ENCODE results near the gene RPL35A.
"Not testable (repeated sequence)": the region's sequence is repeated elsewhere in the genome, so short reads cannot be mapped to it uniquely, and the experiment has no call there.

Gene RPL35A

DNA sequence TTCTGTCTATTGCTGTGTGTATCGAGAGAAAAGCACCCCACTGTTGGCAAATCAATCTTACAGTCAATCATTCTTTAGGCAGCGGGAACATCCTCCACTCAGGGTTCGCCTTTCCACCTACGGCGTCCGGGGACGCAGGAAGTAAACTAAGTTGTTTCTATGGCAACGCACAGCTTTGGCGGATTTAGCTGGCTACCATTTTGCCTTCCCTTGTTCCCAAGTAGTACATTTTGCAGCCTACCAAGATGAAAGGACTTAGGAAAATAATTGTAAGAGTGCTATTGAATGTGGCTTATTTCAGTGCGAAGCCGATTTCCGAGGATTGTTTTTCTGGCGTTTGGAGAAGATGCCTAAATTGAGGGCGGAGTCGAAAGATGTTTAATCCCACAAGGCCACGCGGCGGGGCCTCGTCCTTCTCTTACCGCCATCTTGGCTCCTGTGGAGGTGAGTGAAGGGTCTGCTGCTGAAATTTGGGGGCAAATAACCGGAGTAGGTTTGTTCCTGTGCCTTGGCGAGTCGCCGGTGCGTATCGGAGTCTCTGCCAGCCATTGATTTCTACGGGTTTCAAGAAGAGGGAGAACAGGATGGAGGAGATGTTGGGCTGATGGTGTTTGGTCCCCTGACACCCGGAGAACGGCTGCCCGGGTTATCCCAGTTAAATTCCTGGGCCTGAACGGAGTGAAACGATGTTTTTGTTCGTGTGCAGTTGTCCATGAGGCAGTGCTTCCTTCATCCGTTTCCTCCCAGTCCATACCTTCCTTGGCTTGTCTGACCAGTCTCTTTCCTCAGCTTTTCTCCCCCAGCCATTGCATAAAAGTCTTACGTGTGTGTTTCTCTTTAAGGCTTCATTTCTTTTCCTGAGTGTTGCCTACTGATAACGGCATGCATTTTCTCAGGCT lies at the start of gene RPL35A:
Gene RPL35A, plus strand, starts transcription at position 413 of the 899 bp plus-strand sequence. CDS start 778 bp downstream, outside the sequence.
- no peaks in the 10 kb centered on the region for H3K9me3 ChIP-seq (ENCODE audit: severe bottlenecking)
- DNase-seq: peak; percentile 66
- H3K4me3 ChIP-seq (ENCODE audit: low read depth, low read length): peak within 1 kb of the TSS; percentile 80
- peak within 1 kb of the TSS; percentile 91 for H3K27ac ChIP-seq
- TF ChIP-seq, protein P1, sequence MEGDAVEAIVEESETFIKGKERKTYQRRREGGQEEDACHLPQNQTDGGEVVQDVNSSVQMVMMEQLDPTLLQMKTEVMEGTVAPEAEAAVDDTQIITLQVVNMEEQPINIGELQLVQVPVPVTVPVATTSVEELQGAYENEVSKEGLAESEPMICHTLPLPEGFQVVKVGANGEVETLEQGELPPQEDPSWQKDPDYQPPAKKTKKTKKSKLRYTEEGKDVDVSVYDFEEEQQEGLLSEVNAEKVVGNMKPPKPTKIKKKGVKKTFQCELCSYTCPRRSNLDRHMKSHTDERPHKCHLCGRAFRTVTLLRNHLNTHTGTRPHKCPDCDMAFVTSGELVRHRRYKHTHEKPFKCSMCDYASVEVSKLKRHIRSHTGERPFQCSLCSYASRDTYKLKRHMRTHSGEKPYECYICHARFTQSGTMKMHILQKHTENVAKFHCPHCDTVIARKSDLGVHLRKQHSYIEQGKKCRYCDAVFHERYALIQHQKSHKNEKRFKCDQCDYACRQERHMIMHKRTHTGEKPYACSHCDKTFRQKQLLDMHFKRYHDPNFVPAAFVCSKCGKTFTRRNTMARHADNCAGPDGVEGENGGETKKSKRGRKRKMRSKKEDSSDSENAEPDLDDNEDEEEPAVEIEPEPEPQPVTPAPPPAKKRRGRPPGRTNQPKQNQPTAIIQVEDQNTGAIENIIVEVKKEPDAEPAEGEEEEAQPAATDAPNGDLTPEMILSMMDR (IDR thresholded peaks at IDR 0.05; ENCODE audit: low read depth, low read length): no peak
- no peaks in the 10 kb centered on the region for H3K27me3 ChIP-seq (ENCODE audit: insufficient read depth, low read depth, severe bottlenecking)
- peaks cover 32% of the 10 kb centered on the region for H3K36me3 ChIP-seq

DNA sequence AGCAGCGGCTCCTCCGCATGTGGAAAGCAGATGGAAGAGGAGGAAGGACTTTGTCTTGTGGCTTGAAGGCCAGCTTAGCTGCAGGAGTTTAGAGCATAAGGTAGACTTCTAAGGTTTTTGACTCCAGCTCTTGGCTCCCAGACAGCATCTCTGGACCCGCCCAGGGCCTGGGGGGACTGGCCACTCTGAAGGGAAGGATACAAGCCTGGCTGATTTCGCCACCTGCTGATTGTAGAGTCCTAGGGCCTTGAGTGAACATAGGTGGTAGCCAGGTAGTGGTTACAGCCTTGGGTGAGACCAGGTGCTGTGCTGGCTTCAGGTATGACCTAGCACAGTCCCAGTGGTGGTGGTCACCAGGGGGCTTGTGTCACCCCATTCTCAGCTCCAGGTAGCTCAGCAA lies 48.4 kb upstream of the RPL35A start:
- Histone ChIP-seq H3K9me3 (ENCODE audit: severe bottlenecking) (no peaks in the 10 kb centered on the region), H3K36me3 (no peaks in the 10 kb centered on the region), H3K4me3 (ENCODE audit: low read depth, low read length) (no peak overlapping the region), H3K27ac (no peak overlapping the region), H3K27me3 (ENCODE audit: insufficient read depth, low read depth, severe bottlenecking) (no peaks in the 10 kb centered on the region)
- DNase-seq: no peak
- TF ChIP-seq, protein P1 (IDR thresholded peaks at IDR 0.05; ENCODE audit: low read depth, low read length): no peak

DNA sequence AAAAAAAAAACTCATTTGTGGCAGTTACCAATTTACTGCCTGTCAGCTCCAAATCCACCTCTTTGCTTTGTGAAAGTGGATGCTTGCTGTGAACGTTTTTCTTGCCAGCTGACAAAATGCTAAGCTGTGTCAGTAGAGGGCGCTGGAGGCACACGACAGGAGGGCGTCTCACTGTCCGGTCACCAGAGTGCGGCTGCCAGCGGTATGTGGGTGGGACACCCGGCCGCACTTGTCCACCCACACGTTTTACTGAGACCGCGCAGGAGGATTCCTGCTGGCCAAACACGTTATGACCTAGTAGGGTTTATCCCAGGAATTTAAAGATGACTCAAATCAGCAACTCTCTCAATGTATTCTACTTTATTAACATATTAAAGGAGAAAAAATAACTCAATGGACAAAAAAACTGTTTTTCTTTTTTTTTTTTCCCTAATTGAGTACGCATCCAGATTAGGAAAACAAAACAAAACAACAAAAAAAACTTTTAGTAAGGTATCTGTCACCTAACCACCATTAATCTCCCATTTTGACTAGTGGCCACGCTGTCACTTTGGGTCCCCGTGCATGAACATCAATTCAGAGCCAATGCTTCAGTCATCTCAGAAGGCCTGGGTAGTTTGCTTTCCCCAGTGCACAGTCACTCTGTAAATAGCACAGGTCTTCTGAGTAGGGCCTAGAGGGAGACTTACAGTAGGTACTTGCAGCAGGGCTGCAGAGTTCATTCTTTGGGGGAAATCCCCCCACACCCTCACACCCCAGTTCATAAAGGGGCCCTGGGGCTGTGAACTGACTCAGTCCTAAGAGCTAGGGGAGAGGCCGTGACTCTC lies 43.8 kb upstream of the RPL35A start:
- H3K27me3 ChIP-seq (ENCODE audit: insufficient read depth, low read depth, severe bottlenecking): no peaks in the 10 kb centered on the region
- DNase-seq: peak; percentile 70
- H3K4me3 ChIP-seq (ENCODE audit: low read depth, low read length): no peak overlapping the region
- TF ChIP-seq, protein P1 (IDR thresholded peaks at IDR 0.05; ENCODE audit: low read depth, low read length): peak; percentile 77
- H3K27ac ChIP-seq: no peak overlapping the region
- no peaks in the 10 kb centered on the region for H3K9me3 ChIP-seq (ENCODE audit: severe bottlenecking)
- H3K36me3 ChIP-seq: no peaks in the 10 kb centered on the region

DNA sequence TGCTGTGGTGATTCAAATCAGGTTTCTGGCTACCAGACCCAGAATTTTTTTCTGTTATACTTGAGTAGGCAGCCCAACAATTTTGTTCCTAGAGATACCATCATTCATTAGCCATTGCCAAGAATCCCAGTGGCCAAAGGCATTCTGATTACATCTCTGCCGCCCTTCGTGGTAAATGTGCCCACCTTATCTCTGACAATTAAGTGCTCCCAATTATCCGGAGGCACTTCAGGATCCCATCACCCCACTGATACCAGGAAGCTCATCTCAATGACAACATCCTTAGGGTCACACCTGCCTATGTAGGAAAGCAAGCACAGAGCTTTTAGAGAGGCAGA lies 43.2 kb upstream of the RPL35A start:
- TF ChIP-seq, protein P1 (IDR thresholded peaks at IDR 0.05; ENCODE audit: low read depth, low read length): no peak
- no peaks in the 10 kb centered on the region for H3K27me3 ChIP-seq (ENCODE audit: insufficient read depth, low read depth, severe bottlenecking)

DNA sequence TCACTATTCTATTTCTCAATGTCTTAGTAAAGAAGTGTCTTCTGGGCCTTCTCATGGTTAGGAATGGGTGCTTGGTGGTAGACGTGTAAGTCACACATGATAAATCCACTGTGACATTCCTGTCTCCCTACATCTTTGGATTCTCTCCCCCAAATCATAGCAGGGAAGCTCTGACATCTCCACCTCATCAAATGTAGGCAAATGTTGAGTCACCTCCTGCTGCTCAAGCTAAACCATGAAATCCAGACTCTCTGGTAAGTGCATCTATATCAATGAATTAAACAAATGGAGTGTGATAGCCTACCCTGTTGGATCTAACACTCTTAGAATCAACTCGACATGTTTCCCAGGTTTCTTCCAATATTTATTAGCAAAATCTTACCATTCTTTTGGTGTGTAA lies 42.8 kb upstream of the RPL35A start:
- Histone ChIP-seq H3K36me3 (no peaks in the 10 kb centered on the region), H3K4me3 (ENCODE audit: low read depth, low read length) (no peak overlapping the region), H3K27me3 (ENCODE audit: insufficient read depth, low read depth, severe bottlenecking) (no peaks in the 10 kb centered on the region), H3K27ac (no peak overlapping the region), H3K9me3 (ENCODE audit: severe bottlenecking) (no peaks in the 10 kb centered on the region)
- DNase-seq: no peak
- TF ChIP-seq, protein P1 (IDR thresholded peaks at IDR 0.05; ENCODE audit: low read depth, low read length): no peak

More for the DNA sequence above, 43.2 kb upstream of the RPL35A start:
- H3K36me3 ChIP-seq: no peaks in the 10 kb centered on the region
- H3K27ac ChIP-seq: no peak overlapping the region
- H3K9me3 ChIP-seq (ENCODE audit: severe bottlenecking): no peaks in the 10 kb centered on the region
- no peak overlapping the region for H3K4me3 ChIP-seq (ENCODE audit: low read depth, low read length)
- no peak for DNase-seq

DNA sequence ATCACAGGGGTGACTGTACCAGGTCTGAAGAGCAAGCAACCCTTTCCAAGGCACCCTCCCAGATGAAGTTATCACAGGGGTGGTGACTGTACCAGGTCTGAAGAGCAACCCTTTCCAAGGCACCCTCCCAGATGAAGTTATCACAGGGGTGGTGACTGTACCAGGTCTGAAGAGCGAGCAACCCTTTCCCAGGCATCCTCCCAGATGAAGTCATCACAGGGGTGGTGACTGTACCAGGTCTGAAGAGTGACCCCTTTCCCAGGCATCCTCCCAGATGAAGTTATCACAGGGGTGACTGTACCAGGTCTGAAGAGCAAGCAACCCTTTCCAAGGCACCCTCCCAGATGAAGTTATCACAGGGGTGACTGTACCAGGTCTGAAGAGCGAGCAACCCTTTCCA lies 41.4 kb upstream of the RPL35A start:
- not testable (repeated sequence) for H3K27me3 ChIP-seq (ENCODE audit: insufficient read depth, low read depth, severe bottlenecking); DNase-seq; H3K9me3 ChIP-seq (ENCODE audit: severe bottlenecking); H3K36me3 ChIP-seq; H3K27ac ChIP-seq; H3K4me3 ChIP-seq (ENCODE audit: low read depth, low read length)

Measured in WERI-Rb-1 (cell line).